OCI-LY3 (cell line): ENCODE data around the gene CMTM4.

Source experiments
- H2AFZ ChIP-seq: fragments of 200-600, 300-600 bp; shearing (Covaris generic); 2 replicates; pipeline ENCODE4 v1.6.0; 2014; ENCODE audit warnings: antibody characterized with exemption, low read depth, low read length
- H3K27ac ChIP-seq: fragments of 200-600, 300-600 bp; sonication (generic); 2 replicates; pipeline ENCODE4 v1.5.1; 2014; ENCODE audit warnings: mild to moderate bottlenecking, low read length, moderate library complexity, mixed read lengths
- H3K27me3 ChIP-seq: fragments of 200-600, 300-600 bp; sonication (generic); 2 replicates; pipeline ENCODE4 v1.6.1; 2014; ENCODE audit warnings: low read depth, low read length, mixed read lengths
- H3K36me3 ChIP-seq: fragments of 200-600, 300-600 bp; sonication (generic); replicated peaks from 2 replicates; pipeline ENCODE3; 2014; ENCODE audit warnings: low read depth, low read length, mixed read lengths
- H3K4me1 ChIP-seq: fragments of 300-600, 200-600 bp; sonication (generic); 2 replicates; pipeline ENCODE4 v1.6.1; 2014; ENCODE audit warnings: low read length, mixed read lengths
- H3K4me2 ChIP-seq: fragments of 200-600, 300-600 bp; sonication (generic); 2 replicates; pipeline ENCODE4 v1.6.1; 2014; ENCODE audit warnings: low read length, mixed read lengths
- H3K4me3 ChIP-seq: fragments of 300-600, 200-600 bp; sonication (generic); 2 replicates; pipeline ENCODE4 v1.5.1; 2014; ENCODE audit warnings: antibody characterized with exemption, mild to moderate bottlenecking, low read length, moderate library complexity
- H3K79me2 ChIP-seq: fragments of 300-600, 200-600 bp; shearing (Covaris generic); 2 replicates; pipeline ENCODE4 v1.6.1; 2014; ENCODE audit warnings: mild to moderate bottlenecking, low read length, mixed read lengths
- H3K9ac ChIP-seq: fragments of 300-600, 200-600 bp; shearing (Covaris generic); 2 replicates; pipeline ENCODE4 v1.6.0; 2014; ENCODE audit warnings: mild to moderate bottlenecking, low read length, moderate library complexity
- H3K9me3 ChIP-seq: fragments of 200-600, 300-600 bp; shearing (Covaris generic); 2 replicates; pipeline ENCODE4 v1.6.1; 2014; ENCODE audit warnings: low read length, mixed read lengths; ENCODE audit not compliant: insufficient read depth
- H4K20me1 ChIP-seq: fragments of 200-600, 300-600 bp; sonication (generic); 2 replicates; pipeline ENCODE4 v1.6.1; 2016; ENCODE audit warnings: low read length, mixed read lengths; ENCODE audit not compliant: insufficient read depth
- CTCF ChIP-seq: fragments of 200-600, 300-600 bp; sonication (generic); IDR thresholded peaks from 2 replicates; pipeline ENCODE4 v1.5.1; 2014; ENCODE audit warnings: antibody characterized with exemption, low read length, low read depth
- EZH2phosphoT487 ChIP-seq: fragments of 200-600 bp; shearing (Covaris generic); IDR thresholded peaks from 2 replicates; pipeline ENCODE4 v1.6.1; 2018; ENCODE audit warnings: antibody characterized with exemption, mixed run types, low read depth

The CMTM4 gene

DNA sequence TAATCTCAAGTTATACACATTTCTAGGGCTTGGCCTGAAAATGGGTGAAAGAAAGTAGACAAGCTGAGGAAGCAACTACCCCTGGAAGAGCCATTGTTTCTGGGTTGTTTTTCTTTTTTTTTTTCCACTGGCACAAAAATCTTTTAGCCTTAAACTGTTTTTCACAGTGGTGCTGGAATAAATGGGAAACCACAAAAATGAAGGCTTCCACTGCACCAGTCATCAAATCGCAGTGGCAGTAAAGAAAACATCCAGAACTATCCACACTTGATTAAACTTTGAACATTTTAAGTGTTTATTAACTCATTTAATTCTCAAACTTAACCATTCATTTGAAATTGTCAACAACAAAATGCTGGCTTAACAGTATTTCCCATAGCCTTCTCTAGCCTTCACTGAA is 14.3 kb downstream of the CMTM4 start:
- no peaks in the 10 kb centered on the region for H3K27me3 ChIP-seq
- no peaks in the 10 kb centered on the region for H3K9me3 ChIP-seq
- H3K4me2 ChIP-seq: no peak overlapping the region
- H3K9ac ChIP-seq: no peak overlapping the region
- H3K4me1 ChIP-seq: no peaks in the 10 kb centered on the region
- H3K79me2 ChIP-seq: no peaks in the 10 kb centered on the region
- H3K4me3 ChIP-seq: no peak overlapping the region
- H3K27ac ChIP-seq: no peak overlapping the region
- H4K20me1 ChIP-seq: no peaks in the 10 kb centered on the region
- no peak overlapping the region for H2AFZ ChIP-seq
- H3K36me3 ChIP-seq: no peaks in the 10 kb centered on the region
- no peak for TF ChIP-seq CTCF
- no peak for TF ChIP-seq EZH2phosphoT487

DNA sequence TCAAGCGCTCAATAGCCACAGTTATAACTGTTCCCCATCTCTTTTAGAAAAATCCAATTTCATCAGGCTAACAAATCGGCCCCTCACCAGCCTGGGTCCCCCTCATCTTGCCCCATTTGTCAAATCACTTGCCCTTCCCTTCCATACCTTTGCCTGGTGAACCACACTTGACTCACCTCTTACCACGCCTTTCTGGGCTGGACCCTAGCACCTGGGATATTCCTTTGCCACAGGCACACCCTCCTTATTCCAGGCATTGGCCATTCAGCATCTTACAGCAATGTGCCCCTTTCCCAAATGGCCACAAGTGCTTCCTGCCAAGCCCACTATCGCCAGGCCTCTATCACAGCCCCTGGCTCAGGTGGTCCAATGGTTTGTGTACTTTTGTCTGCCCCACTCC is 14.9 kb downstream of the CMTM4 start:
- H3K9me3 ChIP-seq: no peaks in the 10 kb centered on the region
- TF ChIP-seq EZH2phosphoT487: no peak
- TF ChIP-seq CTCF: no peak
- H3K4me2 ChIP-seq: no peak overlapping the region
- no peak overlapping the region for H3K9ac ChIP-seq
- H4K20me1 ChIP-seq: no peaks in the 10 kb centered on the region
- no peak overlapping the region for H2AFZ ChIP-seq
- no peaks in the 10 kb centered on the region for H3K4me1 ChIP-seq
- no peaks in the 10 kb centered on the region for H3K27me3 ChIP-seq
- H3K27ac ChIP-seq: no peak overlapping the region
- no peak overlapping the region for H3K4me3 ChIP-seq
- H3K36me3 ChIP-seq: no peaks in the 10 kb centered on the region
- no peaks in the 10 kb centered on the region for H3K79me2 ChIP-seq

- Histone ChIP-seq H3K27ac (no peak overlapping the region), H3K9me3 (no peaks in the 10 kb centered on the region), H2AFZ (no peak overlapping the region), H3K9ac (no peak overlapping the region), H3K4me1 (no peaks in the 10 kb centered on the region), H3K79me2 (no peaks in the 10 kb centered on the region), H4K20me1 (no peaks in the 10 kb centered on the region), H3K4me3 (no peak overlapping the region), H3K36me3 (no peaks in the 10 kb centered on the region), H3K27me3 (no peaks in the 10 kb centered on the region), H3K4me2 (no peak overlapping the region)
- no peak for TF ChIP-seq EZH2phosphoT487
- no peak for TF ChIP-seq CTCF
Observed at GRCh38 chr16:66678337-66678736, 18.2 kb downstream of the CMTM4 start.

- Histone ChIP-seq H3K9me3 (no peaks in the 10 kb centered on the region), H4K20me1 (no peaks in the 10 kb centered on the region), H3K27me3 (no peaks in the 10 kb centered on the region), H3K4me2 (no peak overlapping the region), H3K27ac (no peak overlapping the region), H3K79me2 (no peaks in the 10 kb centered on the region), H2AFZ (no peak overlapping the region), H3K9ac (no peak overlapping the region), H3K4me3 (no peak overlapping the region), H3K4me1 (no peaks in the 10 kb centered on the region), H3K36me3 (no peaks in the 10 kb centered on the region)
- TF ChIP-seq CTCF (no peak), EZH2phosphoT487 (no peak)
Observed at GRCh38 chr16:66677836-66678235, 18.7 kb downstream of the CMTM4 start.
